Mesothelial cell of epicardium (in vitro differentiated cells): ENCODE results near the gene LDLRAD1. TPM values are rescaled to one million over a fixed set of nuclear protein-coding genes. Genes with fewer than 3 reads are reported as not detected.

Experiments
- DNase-seq, 2 experiments: peaks; one replicate each; pipeline ENCODE4 v3.0.0; 2021; ENCODE audit warnings: low spot score in 2 of 2; ENCODE audit not compliant: unreplicated experiment in 2 of 2
- H3K27ac Mint-ChIP-seq: 2 replicates; pipeline ENCODE4 v1.8.0; 2021; ENCODE audit warnings: mixed read lengths
- H3K27me3 Mint-ChIP-seq: 2 replicates; pipeline ENCODE4 v1.8.0; 2021; ENCODE audit warnings: low read depth, mixed read lengths
- H3K36me3 Mint-ChIP-seq: 2 replicates; pipeline ENCODE4 v1.8.0; 2021; ENCODE audit warnings: mixed read lengths
- H3K4me1 Mint-ChIP-seq: 2 replicates; pipeline ENCODE4 v1.8.0; 2021; ENCODE audit warnings: mixed read lengths
- H3K4me3 Mint-ChIP-seq: 2 replicates; pipeline ENCODE4 v1.8.0; 2021; ENCODE audit warnings: mild to moderate bottlenecking, moderate library complexity, mixed read lengths
- H3K9me3 Mint-ChIP-seq: 2 replicates; pipeline ENCODE4 v1.8.0; 2021; ENCODE audit warnings: mixed read lengths
- total RNA-seq: library from RNA; stranded (reverse); gene quantifications from 3 replicates; pipeline ENCODE4 v1.2.1, GENCODE V29; 2021
- TF ChIP-seq, protein P1 (sequence below): fragments of 200-600 bp; sonication (generic); IDR thresholded peaks from one replicate; pipeline ENCODE4 v1.5.0; 2021; ENCODE audit warnings: antibody characterized with exemption; ENCODE audit not compliant: unreplicated experiment

The LDLRAD1 gene
- total RNA-seq, 1 donor from 2014 or later, result not detected

DNA sequence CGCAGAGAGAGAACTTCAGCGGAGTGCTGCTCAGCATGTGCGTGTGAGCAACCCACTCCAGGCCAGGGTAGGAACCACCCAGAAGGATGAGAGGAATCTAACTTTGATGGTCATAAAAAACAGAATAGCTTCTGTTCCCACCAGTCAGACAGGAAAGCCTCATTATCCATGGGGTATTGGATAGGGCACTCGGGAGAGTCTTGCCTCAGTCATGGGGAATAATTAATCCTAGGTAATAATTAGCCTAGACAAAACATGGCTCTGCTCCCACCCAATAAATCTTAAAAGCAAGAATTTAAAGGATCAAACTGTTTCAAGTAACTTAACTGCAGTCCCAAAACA, 35.3 kb downstream of the LDLRAD1 start:
- Mint-ChIP-seq H3K36me3 (no peaks in the 10 kb centered on the region), H3K4me3 (peak overlapping the region; percentile 58), H3K27me3 (no peaks in the 10 kb centered on the region), H3K4me1 (peaks cover 19% of the 10 kb centered on the region), H3K27ac (peak overlapping the region; percentile 92), H3K9me3 (no peaks in the 10 kb centered on the region)
- TF ChIP-seq, protein P1, sequence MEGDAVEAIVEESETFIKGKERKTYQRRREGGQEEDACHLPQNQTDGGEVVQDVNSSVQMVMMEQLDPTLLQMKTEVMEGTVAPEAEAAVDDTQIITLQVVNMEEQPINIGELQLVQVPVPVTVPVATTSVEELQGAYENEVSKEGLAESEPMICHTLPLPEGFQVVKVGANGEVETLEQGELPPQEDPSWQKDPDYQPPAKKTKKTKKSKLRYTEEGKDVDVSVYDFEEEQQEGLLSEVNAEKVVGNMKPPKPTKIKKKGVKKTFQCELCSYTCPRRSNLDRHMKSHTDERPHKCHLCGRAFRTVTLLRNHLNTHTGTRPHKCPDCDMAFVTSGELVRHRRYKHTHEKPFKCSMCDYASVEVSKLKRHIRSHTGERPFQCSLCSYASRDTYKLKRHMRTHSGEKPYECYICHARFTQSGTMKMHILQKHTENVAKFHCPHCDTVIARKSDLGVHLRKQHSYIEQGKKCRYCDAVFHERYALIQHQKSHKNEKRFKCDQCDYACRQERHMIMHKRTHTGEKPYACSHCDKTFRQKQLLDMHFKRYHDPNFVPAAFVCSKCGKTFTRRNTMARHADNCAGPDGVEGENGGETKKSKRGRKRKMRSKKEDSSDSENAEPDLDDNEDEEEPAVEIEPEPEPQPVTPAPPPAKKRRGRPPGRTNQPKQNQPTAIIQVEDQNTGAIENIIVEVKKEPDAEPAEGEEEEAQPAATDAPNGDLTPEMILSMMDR, result no peak
- no peak for DNase-seq

DNA sequence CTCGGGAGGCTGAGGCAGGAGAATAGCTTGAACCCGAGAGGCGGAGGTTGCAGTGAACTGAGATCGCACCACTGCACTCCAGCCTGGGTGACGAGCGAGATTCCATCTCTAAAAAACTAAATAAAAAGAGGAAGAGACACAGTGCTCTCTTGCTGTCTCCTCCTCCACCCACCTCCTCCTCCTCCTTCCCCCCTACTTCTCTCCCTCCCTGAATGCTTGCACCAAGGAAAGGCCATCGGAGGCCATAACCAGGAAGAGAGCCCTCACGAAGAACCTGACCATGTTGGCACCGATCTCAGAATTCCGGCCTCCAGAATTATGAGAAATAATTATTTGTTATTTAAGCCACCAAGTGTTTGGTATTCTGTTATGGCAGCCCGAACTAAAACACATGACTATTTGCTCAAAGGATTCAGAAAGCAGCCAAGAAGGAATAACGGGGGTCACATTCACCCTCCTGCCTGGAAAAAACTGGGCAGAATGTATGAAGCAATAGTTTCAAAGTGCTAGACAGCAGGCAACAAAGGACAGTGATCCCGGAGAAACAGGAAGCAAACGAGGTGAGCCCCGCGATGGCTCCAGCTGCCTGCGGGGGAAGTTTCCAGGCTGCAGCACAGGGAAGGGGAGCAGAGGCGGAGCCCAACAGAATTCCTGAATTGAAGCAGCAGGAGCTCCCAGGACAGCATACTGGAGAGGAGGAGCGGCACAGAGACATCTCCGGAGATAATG, 35.8 kb downstream of the LDLRAD1 start:
- peak overlapping the region; percentile 92 for H3K27ac Mint-ChIP-seq
- DNase-seq, result peak in 1 of 2 experiments; percentile 54
- H3K9me3 Mint-ChIP-seq, result no peaks in the 10 kb centered on the region
- H3K27me3 Mint-ChIP-seq, result no peaks in the 10 kb centered on the region
- peak overlapping the region; percentile 58 for H3K4me3 Mint-ChIP-seq
- TF ChIP-seq, protein P1, result no peak
- peaks cover 19% of the 10 kb centered on the region for H3K4me1 Mint-ChIP-seq
- H3K36me3 Mint-ChIP-seq, result no peaks in the 10 kb centered on the region

DNA sequence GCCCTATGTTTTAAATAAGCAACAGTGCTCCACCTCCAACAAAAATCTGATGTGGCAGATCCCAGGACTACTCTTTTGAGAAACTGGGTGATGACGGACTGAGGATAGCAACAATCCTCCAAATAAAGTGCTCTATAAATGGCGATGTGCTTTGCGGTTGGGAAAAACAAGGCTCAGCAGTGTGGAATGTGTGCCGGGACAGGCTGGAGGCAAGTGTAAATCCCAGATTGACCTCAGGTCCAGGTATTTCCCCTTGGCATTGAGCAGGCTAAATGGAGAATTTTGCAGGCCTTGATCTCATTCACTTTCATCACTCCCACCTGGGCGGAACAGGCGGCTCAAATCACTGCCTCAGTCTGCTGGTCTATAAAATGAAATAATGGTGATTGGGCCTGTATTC, 36.8 kb downstream of the LDLRAD1 start:
- Mint-ChIP-seq H3K4me1 (peaks cover 19% of the 10 kb centered on the region), H3K4me3 (no peak overlapping the region), H3K9me3 (no peaks in the 10 kb centered on the region), H3K27me3 (no peaks in the 10 kb centered on the region), H3K27ac (peak overlapping the region; percentile 10), H3K36me3 (no peaks in the 10 kb centered on the region)
- TF ChIP-seq, protein P1, result no peak
- DNase-seq, result no peak

DNA sequence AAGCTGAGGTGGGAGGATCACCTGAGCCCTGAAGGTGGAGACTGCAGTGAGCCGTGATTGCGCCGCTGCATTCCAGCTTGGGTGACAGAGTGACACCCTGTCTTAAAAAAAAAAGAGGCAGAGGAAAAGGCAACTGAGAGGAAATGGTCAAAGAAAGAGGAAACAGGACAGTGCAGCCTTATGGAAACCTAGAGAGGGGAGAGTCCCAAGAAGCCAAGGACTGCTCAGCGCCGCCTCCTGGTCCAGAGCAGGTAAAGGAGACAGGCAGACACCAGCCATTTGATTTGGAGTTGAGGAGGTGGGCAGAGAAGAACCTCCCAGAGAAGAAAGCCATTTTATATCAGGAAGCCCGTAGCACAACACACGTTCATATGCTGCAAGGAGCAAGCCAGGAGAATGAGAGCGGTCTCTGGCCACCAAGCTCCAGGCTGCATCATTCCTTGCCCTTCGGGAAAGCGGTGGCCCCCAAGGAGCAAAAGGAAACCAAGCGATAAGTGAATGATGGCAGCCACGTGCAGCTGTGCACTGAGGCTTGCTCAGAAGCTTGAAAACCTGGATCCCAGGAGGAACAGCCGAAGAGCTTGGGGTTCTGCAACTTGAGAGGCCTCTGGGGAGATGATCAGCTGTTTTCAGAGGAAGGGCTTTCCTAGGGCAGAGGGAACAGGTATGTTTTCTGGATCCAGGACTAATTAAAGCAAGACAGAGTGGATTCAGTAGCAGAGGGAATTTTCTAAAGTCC, 38.1 kb downstream of the LDLRAD1 start:
- H3K9me3 Mint-ChIP-seq, result no peaks in the 10 kb centered on the region
- H3K27me3 Mint-ChIP-seq, result no peaks in the 10 kb centered on the region
- peaks cover 19% of the 10 kb centered on the region for H3K4me1 Mint-ChIP-seq
- no peak overlapping the region for H3K4me3 Mint-ChIP-seq
- no peak for DNase-seq
- no peak overlapping the region for H3K27ac Mint-ChIP-seq
- H3K36me3 Mint-ChIP-seq, result peaks cover 8% of the 10 kb centered on the region
- TF ChIP-seq, protein P1, result no peak

DNA sequence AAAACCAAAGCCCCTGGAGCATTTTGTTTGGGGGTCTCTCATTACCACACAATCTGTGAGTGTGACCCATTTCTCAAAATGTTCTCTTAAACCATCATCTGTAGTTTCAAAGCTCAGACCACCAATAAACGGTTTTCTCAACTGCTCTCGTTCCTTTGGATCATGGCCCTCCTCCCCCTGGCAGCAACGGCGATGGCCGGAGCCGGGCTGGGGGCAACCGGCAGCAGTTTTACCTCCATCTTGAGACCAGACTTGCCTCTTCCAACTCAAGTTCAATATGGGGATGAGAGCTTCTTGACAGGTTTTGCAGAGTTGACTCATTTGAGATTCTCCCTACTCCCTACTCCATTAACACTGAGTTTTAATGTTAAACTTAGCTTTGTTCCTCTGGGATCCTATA, 42.1 kb downstream of the LDLRAD1 start:
- TF ChIP-seq, protein P1, result no peak
- H3K36me3 Mint-ChIP-seq, result peaks cover 27% of the 10 kb centered on the region
- no peaks in the 10 kb centered on the region for H3K9me3 Mint-ChIP-seq
- DNase-seq, result no peak
- no peak overlapping the region for H3K4me3 Mint-ChIP-seq
- H3K27me3 Mint-ChIP-seq, result no peaks in the 10 kb centered on the region
- H3K4me1 Mint-ChIP-seq, result peaks cover 3% of the 10 kb centered on the region
- no peak overlapping the region for H3K27ac Mint-ChIP-seq
